Gastrocnemius medialis (tissue), 4 donors: Measurements from ENCODE around the gene MOV10.

Experiments used
- POLR2A ChIP-seq, 2 donors: fragments of 450-650 bp; IDR thresholded peaks; one replicate each; pipeline ENCODE4 v1.6.1; 2017; ENCODE audit warnings: antibody characterized with exemption in 2 of 2, mild to moderate bottlenecking in 2 of 2, moderate library complexity in 2 of 2
- TF ChIP-seq, protein P1 (sequence below), 5 experiments: fragments of 450-650 bp in 3 of 5; fragments of 200-600 bp in 2 of 5; sonication (generic) in 2 of 5; IDR thresholded peaks in 4 of 5; conservative IDR thresholded peaks in 1 of 5; 1 replicate in 4 of 5; 2 replicates in 1 of 5; pipeline ENCODE4 v1.5.1; 2016 to 2019; ENCODE audit warnings: antibody characterized with exemption in 5 of 5, mild to moderate bottlenecking in 3 of 5, moderate library complexity in 3 of 5

DNA sequence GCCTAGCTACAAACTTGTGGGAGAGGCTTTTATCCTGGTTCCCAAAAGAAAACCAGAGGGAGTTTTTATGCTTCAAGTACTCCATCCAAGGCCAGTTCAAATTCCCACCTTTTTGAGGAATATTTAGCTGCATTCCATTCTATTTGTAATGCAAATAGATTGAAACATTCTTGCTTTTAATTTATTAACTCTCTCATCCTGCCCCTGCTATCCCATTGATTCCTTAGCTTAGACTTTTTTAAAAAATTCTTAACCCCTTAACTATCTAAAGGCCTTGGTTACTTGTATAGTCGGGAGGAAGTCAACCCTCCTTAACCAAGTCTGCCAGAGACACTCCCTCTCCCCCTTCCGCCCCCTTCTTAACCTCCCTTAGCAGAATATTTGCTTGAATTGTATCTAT lies 2.5 kb upstream of the MOV10 start:
- TF ChIP-seq, protein P1, sequence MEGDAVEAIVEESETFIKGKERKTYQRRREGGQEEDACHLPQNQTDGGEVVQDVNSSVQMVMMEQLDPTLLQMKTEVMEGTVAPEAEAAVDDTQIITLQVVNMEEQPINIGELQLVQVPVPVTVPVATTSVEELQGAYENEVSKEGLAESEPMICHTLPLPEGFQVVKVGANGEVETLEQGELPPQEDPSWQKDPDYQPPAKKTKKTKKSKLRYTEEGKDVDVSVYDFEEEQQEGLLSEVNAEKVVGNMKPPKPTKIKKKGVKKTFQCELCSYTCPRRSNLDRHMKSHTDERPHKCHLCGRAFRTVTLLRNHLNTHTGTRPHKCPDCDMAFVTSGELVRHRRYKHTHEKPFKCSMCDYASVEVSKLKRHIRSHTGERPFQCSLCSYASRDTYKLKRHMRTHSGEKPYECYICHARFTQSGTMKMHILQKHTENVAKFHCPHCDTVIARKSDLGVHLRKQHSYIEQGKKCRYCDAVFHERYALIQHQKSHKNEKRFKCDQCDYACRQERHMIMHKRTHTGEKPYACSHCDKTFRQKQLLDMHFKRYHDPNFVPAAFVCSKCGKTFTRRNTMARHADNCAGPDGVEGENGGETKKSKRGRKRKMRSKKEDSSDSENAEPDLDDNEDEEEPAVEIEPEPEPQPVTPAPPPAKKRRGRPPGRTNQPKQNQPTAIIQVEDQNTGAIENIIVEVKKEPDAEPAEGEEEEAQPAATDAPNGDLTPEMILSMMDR (IDR thresholded peaks at IDR 0.05 in 4 of 5, conservative IDR thresholded peaks at IDR 0.05 in 1 of 5): no peak
- no peak for TF ChIP-seq POLR2A (IDR thresholded peaks at IDR 0.05)
